Measurements from ENCODE around the gene ENHO.

The ENHO gene

GRCh38 chr9:34524349-34524748 is 1.6 kb upstream of the ENHO start:
- no peak for DNase-seq

DNA sequence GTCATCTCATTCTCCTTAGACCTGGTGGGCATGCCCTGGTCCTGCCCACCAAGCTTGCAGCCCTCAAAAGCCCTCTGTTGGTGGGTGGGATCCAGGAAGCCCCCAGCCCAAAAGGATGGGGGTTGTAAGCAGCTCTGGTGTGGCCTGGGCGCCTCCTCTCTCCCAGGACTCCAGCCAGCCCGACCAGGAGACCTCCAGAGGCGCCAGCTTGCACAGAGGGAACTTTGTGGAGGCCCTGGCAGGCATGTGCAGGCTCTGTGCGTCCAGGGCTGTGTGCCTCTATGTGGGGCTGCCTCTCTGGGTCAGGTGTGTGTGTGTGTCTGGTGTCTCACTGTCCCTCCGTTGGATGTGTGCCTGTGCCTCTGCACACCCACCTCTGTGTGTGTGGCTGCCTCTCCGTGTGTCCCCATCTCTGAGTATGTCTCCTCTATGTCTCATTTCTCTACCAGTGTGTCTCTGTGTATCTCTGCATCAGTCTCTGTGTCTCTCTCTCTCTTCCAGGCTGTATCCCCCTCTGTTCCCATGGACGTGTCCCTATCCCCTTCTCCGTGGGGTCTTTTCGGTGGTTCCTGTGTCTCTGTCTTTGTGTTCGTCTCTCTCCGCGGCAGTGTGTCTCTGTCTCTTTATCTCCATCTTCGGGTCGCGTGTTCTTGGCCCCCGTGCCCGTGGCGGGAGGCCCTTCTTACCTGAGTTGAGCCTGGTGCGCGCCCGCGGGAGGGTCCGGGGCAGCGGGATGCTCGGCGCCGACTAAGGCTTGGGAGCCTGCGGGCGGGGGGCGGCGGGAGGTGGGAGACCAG is 501 bp downstream of the ENHO start:
- ATAC-seq, result no peak
- no peak for DNase-seq

More at GRCh38 chr9:34524349-34524748, 1.6 kb upstream of the ENHO start:
- ATAC-seq, result no peak

DNA sequence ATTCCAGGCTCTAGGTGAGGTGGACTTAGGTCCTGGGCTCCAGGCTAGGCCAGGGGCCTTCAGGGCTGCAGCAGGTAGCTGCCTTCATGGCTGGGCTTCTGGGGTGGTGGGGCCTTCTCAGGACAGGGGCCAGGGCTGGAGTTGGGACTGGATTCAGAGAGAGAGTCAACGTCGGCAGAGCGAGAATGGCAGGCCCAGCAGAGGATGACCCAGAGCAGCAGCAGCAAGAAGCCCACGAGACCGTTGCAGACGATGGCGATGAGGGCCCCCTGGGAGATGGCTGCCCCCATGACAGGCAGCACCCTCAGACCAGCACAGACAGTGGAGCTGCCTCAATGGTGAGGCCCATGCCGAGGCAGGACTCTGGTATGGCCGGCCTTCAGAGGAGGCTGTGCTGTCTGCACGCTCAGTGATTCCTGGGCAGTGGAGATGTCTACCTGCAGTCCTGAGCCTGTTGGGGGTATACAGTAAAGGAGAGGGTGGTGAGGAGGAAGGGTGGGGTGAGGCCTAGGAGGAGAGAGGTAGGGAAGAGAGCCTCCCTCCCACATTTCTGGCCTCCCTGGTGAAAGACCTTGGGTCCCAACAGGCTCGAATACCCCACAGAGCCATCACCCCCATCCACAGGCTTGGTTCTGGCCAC is 1.3 kb downstream of the ENHO start:
- DNase-seq (no peak), ATAC-seq (no peak)

GRCh38 chr9:34520505-34521385 is 2.0 kb downstream of the ENHO start:
- no peak for DNase-seq
- ATAC-seq, result no peak

GRCh38 chr9:34520096-34520495 is 2.7 kb downstream of the ENHO start:
- ATAC-seq (no peak), DNase-seq (no peak)

GRCh38 chr9:34519321-34520020 is 3.3 kb downstream of the ENHO start:
- DNase-seq (no peak), ATAC-seq (no peak)

DNA sequence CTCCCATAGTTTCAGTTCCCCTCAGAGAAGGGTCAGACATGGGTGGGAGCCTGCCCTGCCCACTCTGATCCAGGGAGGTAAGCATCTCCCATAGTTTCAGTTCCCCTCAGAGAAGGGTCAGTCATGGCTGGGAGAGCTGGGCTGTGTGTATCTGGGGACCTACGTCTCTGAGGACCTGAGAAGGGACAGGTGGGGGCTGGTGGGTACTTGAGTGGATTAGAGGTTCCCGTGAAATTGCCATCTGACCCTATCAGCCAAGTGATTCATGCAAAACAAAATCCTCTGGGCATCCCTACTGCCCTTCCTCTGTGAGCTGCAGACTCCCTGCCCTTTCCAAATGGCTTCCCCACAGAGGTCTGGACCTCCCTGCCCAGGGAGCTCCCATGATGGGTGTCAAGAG is 3.9 kb downstream of the ENHO start:
- DNase-seq, result no peak
- ATAC-seq, result no peak

GRCh38 chr9:34518110-34518616 is 4.6 kb downstream of the ENHO start:
- DNase-seq (no peak), ATAC-seq (no peak)

DNA sequence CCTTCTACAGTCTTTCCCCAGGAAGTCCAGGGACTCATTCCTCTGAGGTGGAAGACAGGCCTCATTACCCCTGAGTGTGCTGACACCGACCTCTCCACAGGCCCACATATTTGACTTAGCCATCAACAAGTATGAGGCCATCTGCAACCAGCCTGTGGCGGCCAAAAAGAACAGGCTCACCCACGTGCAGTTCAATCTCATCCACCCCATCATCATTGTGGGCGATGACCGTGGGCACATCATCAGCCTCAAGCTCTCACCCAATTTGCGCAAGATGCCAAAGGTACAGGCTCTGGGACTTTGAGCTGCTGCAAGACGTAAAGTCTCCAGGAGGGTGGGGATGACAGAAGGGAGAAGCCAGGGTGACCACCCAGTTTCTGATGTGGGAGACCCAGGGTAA is 5.6 kb downstream of the ENHO start:
- DNase-seq, result no peak

GRCh38 chr9:34515959-34516358 is 6.8 kb downstream of the ENHO start:
- DNase-seq (no peak), ATAC-seq (no peak)

More for the DNA sequence above, 5.6 kb downstream of the ENHO start:
- ATAC-seq, result no peak

DNA sequence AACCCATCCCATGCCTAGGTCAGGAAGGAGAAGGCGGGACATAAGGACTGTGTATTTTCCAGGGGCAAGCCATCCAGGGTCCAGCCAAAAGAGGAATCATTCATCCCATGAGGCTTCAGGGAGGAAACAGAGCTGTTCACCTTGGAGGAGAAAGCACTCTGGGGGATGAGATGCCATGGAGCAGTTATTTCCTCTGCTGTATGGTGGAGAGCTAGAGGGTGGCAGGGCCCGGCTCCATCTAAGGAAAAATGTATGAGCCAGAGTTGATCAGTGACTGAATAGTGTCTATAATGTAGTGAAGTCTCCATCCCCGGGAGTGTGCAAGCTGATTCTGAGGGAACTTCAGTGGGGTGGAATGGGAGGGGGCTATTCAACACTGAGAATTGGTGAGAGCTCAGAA is 8.0 kb downstream of the ENHO start:
- no peak for ATAC-seq
- no peak for DNase-seq

DNA sequence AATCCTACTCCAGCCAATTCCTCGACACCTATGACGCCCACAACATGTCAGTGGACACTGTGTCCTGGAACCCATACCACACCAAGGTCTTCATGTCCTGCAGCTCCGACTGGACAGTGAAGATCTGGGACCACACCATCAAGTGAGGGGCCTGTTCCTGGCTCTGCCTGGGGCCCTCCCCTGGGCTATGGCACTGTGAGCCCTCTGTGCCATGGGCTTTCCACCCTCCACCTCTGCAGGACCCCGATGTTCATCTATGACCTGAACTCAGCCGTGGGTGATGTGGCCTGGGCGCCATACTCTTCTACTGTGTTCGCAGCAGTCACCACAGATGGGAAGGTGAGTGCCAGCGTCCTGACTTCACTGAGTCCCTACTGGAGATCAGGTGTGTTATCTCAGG is 8.4 kb downstream of the ENHO start:
- ATAC-seq, result no peak
- no peak for DNase-seq

DNA sequence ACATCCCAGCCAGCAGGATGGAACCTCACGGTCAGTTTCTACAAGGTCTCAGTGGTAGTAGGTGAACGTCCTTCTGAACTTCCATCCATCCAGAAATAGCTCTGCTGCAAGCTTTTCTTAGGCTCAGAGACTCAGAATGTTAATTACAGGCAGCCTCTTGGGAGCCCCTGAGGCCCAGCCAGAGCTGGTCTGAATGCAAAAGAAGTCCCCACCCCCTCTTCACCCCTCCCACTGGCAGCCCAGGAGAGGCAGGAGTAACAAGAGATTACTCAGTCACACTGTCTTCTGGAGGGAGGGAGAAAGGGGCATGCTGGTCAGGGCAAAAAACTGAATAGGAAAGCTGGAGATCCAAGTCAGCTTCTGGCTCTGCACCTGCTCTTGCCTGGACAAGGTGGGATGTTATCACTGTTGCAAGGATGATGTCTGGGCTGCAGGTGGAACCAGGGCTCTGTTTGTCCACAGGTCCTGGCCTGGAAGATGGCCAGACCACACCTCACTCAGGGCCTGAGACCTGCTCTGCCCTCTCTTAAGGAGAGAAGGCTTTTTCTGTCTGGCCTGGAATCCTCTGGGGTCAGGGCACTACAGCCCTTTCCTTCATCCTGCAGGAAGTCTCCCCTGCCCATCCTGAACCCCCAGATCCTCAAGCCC is 9.1 kb downstream of the ENHO start:
- no peak for ATAC-seq
- DNase-seq, result no peak

GRCh38 chr9:34512131-34513078 is 10.4 kb downstream of the ENHO start:
- DNase-seq (no peak), ATAC-seq (no peak)

GRCh38 chr9:34510497-34511468 is 12.0 kb downstream of the ENHO start:
- DNase-seq, result no peak
- ATAC-seq, result no peak

DNA sequence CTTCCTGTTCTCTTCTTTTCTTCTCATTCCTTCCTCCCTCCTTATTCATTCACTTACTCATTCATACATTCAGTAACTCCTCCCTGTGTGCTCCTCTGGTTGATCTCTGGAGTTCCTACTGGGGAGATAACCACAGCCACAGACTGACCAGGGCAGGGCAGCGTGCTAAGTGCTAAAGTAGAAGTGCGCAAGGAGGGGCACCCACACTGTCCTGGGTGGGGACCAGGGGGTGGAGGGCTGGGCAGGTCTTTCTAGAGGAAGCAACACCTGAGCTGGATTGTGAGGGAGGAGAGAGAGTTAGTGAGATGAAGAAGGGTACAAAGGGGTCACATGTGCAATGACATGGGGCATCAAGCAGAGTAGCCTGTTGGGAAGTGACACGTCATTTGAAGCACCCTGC is 13.8 kb downstream of the ENHO start:
- no peak for ATAC-seq
- no peak for DNase-seq

DNA sequence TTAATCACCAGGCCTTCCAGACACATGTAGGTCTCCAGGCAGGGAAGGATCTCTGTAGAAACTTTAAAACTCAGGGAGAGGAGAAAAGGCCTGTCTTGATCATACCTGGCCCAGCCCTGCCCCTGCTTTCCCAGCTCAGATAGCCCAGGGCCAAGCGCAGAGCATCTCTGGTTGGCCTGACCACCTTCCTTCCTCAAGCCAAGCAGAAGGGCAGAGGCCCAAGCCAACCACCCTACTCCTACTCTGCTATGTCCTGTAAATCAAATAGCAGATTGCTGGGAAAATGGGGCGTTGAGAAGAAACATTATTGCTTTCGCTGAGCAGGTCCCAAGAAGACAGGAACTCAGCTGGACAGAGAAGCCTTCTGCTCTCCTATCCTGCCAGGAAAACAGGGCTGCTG is 14.3 kb downstream of the ENHO start:
- DNase-seq (no peak), ATAC-seq (no peak)

- ATAC-seq (no peak), DNase-seq (no peak)
These were observed 14.8 kb downstream of the ENHO start for GRCh38 chr9:34507966-34508365.

GRCh38 chr9:34507556-34507955 is 15.2 kb downstream of the ENHO start:
- no peak for DNase-seq
- ATAC-seq, result no peak

Data from stimulated activated naive CD8-positive, alpha-beta T cell treated with anti-CD3 and anti-CD28 coated beads, Interleukin-15, Interleukin-2, amounts not matched to agents 100 U/mL and 50 U/mL, for 24 hours (primary cell).